Measurements from ENCODE around the gene PXT1.

PXT1 gene

GRCh38 chr6:36387440-36388303, 55.0 kb downstream of the PXT1 start, which contains the start of gene ETV7:
Gene ETV7, minus strand, starts transcription at chr6:36387669. Its CDS starts 128 bp downstream, at chr6:36387541.
- DNase-seq = peak; percentile 89

- peak; percentile 75 for DNase-seq
Measured at GRCh38 chr6:36386495-36387439, 55.9 kb downstream of the PXT1 start.

GRCh38 chr6:36384095-36384494, 58.6 kb downstream of the PXT1 start:
- DNase-seq = no peak

GRCh38 chr6:36383606-36384005, 59.0 kb downstream of the PXT1 start:
- no peak for DNase-seq

GRCh38 chr6:36382976-36383375, 59.7 kb downstream of the PXT1 start:
- DNase-seq = no peak

GRCh38 chr6:36381502-36382389, 60.9 kb downstream of the PXT1 start:
- DNase-seq = no peak

GRCh38 chr6:36380166-36380565, 62.5 kb downstream of the PXT1 start:
- no peak for DNase-seq

- no peak for DNase-seq
Measured at GRCh38 chr6:36378936-36379335, 63.7 kb downstream of the PXT1 start.

- no peak for DNase-seq
Measured at GRCh38 chr6:36378243-36378920, 64.3 kb downstream of the PXT1 start.

- DNase-seq = no peak
Measured at GRCh38 chr6:36377594-36377993, 65.1 kb downstream of the PXT1 start.

GRCh38 chr6:36376742-36377141, 65.9 kb downstream of the PXT1 start:
- DNase-seq = no peak

GRCh38 chr6:36376183-36376582, 66.5 kb downstream of the PXT1 start:
- no peak for DNase-seq

GRCh38 chr6:36375644-36376155, 67.0 kb downstream of the PXT1 start:
- no peak for DNase-seq

- DNase-seq = no peak
Measured at GRCh38 chr6:36374972-36375371, 67.7 kb downstream of the PXT1 start.

- DNase-seq = no peak
Measured at GRCh38 chr6:36374194-36374593, 68.5 kb downstream of the PXT1 start.

- DNase-seq = no peak
Measured at GRCh38 chr6:36373368-36374019, 69.2 kb downstream of the PXT1 start.

- DNase-seq = no peak
Measured at GRCh38 chr6:36372088-36372487, 70.6 kb downstream of the PXT1 start.

GRCh38 chr6:36371211-36371610, 71.4 kb downstream of the PXT1 start:
- DNase-seq = no peak

- no peak for DNase-seq
Measured at GRCh38 chr6:36370638-36371037, 72.0 kb downstream of the PXT1 start.

- peak; percentile 81 for DNase-seq
Measured at GRCh38 chr6:36368921-36369865, 73.5 kb downstream of the PXT1 start.
